Right lobe of liver (tissue), 6 donors: ENCODE measurements around the gene NAT16. TPM values are rescaled to one million over a fixed set of nuclear protein-coding genes. Genes with fewer than 3 reads are reported as not detected.
"Not testable (repeated sequence)": the region's sequence is repeated elsewhere in the genome, so short reads cannot be mapped to it uniquely, and the experiment has no call there.

ENCODE experiments used
- ATAC-seq, 4 donors: fragments of 200-7000 bp; cut with Tn5 transposase; one replicate each; pipeline ENCODE4 v1.9.1; 2020; ENCODE audit warnings: mild to moderate bottlenecking in 4 of 4, moderate library complexity in 4 of 4
- DNase-seq, 3 donors: peaks; one replicate each; pipeline ENCODE4 v3.0.0-alpha.2; 2020
- H3K27ac ChIP-seq, 3 donors: fragments of 200-600 bp; one replicate each; pipeline ENCODE4 v1.8.0; 2022
- H3K27me3 ChIP-seq, 2 donors: fragments of 200-600 bp; one replicate each; pipeline ENCODE4 v1.8.0; 2022
- H3K36me3 ChIP-seq, 4 donors: fragments of 200-600 bp; sonication (generic) in 1 of 4; one replicate each; pipeline versions ENCODE4 v1.5.1 to v1.8.0; 2017 to 2022; ENCODE audit warnings: control low read depth in 1 of 4
- H3K4me1 ChIP-seq, 4 donors: fragments of 200-600 bp; sonication (generic) in 1 of 4; one replicate each; pipeline versions ENCODE4 v1.5.1 to v1.8.0; 2017 to 2022; ENCODE audit warnings: control low read depth in 1 of 4
- H3K4me3 ChIP-seq, 3 donors: fragments of 200-600 bp; one replicate each; pipeline ENCODE4 v1.8.0; 2022
- H3K9me3 ChIP-seq, 4 donors: fragments of 200-600 bp; sonication (generic) in 1 of 4; one replicate each; pipeline versions ENCODE4 v1.5.1 to v1.8.0; 2017 to 2022; ENCODE audit warnings: control low read depth in 1 of 4
- POLR2A ChIP-seq: fragments of 450-650 bp; IDR thresholded peaks from one replicate; pipeline ENCODE4 v1.6.1; 2017; ENCODE audit warnings: antibody characterized with exemption, mild to moderate bottlenecking
- WGBS: methylation state at CpG from one replicate; pipeline ENCODE4 v1.1.6; 2018; ENCODE audit warnings: low coverage, low lambda C conversion rate; ENCODE audit not compliant: insufficient coverage; ENCODE audit errors: missing lambda C conversion rate; 5-methylcytosine and 5-hydroxymethylcytosine counted together
- intact Hi-C, 2 donors: fragments of 100-400 bp; cut with DNase I; formaldehyde crosslinking; loops; one replicate each; pipeline versions ENCODE4 v1.11.2 to v1.14.1; 2022
- total RNA-seq, 6 experiments: library from RNA; depleted of rRNA in 2 of 6; stranded (reverse); fragments of >200 nt in 2 of 6; fragmentation: NEBNext Ultra II Directional in 3 of 6; extraction: Animal tissue kit (Norgen Biotek cat#: 25700) in 3 of 6; gene quantifications; one replicate each; pipeline versions ENCODE4 v1.1.0 to v1.2.4, GENCODE V29; 2016 to 2023
- TF ChIP-seq, protein P1 (sequence below), 4 donors: fragments of 200-600 bp in 3 of 4; fragments of 450-650 bp in 1 of 4; IDR thresholded peaks; one replicate each; pipeline versions ENCODE4 v1.5.1 to v1.8.0; 2016 to 2022; ENCODE audit warnings: antibody characterized with exemption in 4 of 4, mild to moderate bottlenecking in 2 of 4
- donor health status: DM: no; HTN: yes; CAD: no.
- donor health status: DM: no; HTN: no; CAD: no.
- donor health status: DM: no; HTN: no; CAD: no.
- donor health status: DM: no; HTN: yes; CAD: no.
- donor health status: DM: no; HTN: yes; CAD: no.

NAT16 gene
- total RNA-seq, 6 experiments from 2014 or later, result not detected

DNA sequence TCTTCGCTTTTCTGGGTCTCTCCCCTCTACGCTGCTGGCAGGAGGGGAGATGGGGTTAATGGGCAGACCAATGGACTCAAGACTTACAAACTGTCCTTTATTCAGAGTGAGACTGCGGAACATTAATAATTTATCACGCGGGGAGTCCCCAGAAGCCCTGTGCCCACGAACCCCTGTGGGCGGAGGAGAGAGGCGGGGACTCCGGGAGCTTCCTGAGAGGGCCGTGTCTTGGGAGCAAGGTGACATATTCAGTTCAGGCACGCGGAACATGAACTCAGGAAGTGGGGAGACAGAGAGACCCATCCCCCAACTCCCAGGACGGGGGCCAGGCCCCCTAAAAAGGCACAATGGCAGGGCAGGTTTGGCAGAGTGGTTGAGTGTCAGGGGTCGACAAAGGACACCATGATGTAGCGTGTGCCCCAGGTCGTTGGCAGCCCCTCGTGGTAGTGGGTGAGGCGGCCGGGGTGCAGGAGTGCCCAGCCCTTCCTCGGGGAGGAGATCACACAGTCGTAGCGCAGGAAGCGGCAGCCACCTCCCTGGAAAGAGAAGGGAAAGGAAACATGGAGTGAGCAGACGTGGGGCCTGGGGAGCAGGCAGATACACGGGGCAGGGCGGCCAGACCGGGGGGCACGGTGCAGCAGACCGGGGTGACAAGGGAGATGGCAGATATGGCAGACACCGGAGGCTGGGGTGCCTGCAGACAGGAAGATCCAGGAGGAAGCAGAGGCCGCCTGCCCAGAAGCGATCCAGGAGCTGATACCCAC is 26.0 kb upstream of the NAT16 start:
- intact Hi-C loops, result no loop called here
- Histone ChIP-seq H3K4me1 (peaks cover 0 to 11% (median 0%) of the 10 kb centered on the region in 4 donors), H3K27ac (no peak overlapping the region), H3K36me3 (peaks cover 0 to 38% (median 11%) of the 10 kb centered on the region in 4 donors), H3K27me3 (no peaks in the 10 kb centered on the region), H3K4me3 (no peak overlapping the region), H3K9me3 (no peaks in the 10 kb centered on the region)
- WGBS, result 80% methylated on average over 21 of the region's 32 CpGs
- no peak for ATAC-seq
- no peak for DNase-seq
- TF ChIP-seq, protein P1, sequence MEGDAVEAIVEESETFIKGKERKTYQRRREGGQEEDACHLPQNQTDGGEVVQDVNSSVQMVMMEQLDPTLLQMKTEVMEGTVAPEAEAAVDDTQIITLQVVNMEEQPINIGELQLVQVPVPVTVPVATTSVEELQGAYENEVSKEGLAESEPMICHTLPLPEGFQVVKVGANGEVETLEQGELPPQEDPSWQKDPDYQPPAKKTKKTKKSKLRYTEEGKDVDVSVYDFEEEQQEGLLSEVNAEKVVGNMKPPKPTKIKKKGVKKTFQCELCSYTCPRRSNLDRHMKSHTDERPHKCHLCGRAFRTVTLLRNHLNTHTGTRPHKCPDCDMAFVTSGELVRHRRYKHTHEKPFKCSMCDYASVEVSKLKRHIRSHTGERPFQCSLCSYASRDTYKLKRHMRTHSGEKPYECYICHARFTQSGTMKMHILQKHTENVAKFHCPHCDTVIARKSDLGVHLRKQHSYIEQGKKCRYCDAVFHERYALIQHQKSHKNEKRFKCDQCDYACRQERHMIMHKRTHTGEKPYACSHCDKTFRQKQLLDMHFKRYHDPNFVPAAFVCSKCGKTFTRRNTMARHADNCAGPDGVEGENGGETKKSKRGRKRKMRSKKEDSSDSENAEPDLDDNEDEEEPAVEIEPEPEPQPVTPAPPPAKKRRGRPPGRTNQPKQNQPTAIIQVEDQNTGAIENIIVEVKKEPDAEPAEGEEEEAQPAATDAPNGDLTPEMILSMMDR (IDR thresholded peaks at IDR 0.05), result no peak
- no peak for TF ChIP-seq POLR2A

DNA sequence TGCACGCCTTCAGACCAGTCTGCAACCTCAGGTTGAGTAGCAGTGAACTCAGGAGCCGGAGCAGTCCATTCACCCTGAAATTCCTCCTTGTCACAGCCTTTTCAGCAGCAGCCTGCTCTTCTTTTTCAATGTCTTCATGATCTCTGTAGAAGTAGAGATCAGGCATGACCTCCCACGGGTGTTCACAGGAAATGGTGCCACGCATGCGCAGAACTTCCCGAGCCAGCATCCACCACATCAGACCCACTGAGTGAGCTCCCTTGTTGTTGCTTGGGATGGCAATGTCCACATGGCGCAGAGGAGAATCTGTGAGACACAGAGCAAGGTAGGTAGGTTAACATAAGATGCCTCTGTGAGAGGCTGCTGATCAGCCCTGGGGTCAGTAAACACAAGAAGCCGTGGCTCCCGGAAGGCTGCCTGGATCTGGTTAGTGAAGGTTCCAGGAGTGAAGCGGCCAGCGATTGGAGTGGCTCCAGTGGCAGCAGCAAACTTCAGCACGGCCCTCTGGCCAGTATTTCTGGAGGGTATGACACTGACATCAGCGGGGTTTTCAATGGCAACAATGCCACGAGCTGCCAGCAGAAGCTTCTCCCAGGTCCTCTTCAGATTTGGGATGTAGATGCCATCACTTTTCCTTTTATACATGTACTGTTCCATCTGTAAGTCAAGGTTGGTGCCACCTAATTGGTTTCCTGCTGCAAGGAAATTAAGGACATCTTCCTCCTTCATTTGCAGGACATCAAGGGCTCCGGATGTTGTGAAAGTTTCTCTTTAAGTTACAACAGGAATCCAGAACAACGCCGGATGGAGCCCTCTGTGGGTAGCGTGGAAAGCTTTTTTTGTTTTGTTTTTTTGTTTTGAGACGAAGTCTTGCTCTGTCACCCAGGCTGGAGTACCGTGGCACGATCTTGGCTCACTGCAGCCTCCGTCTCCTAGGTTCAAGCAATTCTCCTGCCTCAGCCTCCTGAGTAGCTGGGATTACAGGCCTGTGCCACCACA is 23.9 kb upstream of the NAT16 start:
- ATAC-seq, H3K9me3 ChIP-seq, intact Hi-C loops, H3K4me3 ChIP-seq, H3K27me3 ChIP-seq, H3K27ac ChIP-seq, DNase-seq: not testable (repeated sequence)
- Histone ChIP-seq H3K4me1 (peaks cover 0 to 11% (median 0%) of the 10 kb centered on the region in 4 donors), H3K36me3 (peaks cover 0 to 24% (median 0%) of the 10 kb centered on the region in 4 donors)
- WGBS, result 53% methylated on average over 14 of the region's 22 CpGs

DNA sequence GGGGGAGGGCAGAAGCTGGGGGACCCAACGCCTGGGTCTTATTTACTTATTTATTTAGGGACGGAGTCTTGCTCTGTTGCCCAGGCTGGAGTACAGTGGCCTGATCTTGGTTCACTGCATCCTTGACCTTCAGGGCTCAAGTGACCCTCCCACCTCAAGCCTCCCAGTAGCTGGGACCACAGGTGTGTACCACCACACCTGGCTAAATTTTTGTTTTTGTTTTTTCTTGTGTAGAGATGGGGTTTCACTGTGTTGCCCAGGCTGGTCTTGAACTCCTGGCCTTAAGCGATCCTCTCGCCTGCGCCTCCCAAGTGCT is 22.5 kb upstream of the NAT16 start:
- Histone ChIP-seq H3K27ac (no peak overlapping the region), H3K36me3 (peaks cover 0 to 11% (median 0%) of the 10 kb centered on the region in 4 donors), H3K4me3 (no peak overlapping the region), H3K27me3 (no peaks in the 10 kb centered on the region), H3K9me3 (no peaks in the 10 kb centered on the region), H3K4me1 (peaks cover 0 to 11% (median 0%) of the 10 kb centered on the region in 4 donors)
- no peak for DNase-seq
- intact Hi-C loops, result no loop called here
- no peak for ATAC-seq
- no peak for TF ChIP-seq POLR2A
- TF ChIP-seq, protein P1 (IDR thresholded peaks at IDR 0.05), result no peak
- 100% methylated on average over 1 of the region's 5 CpGs for WGBS

DNA sequence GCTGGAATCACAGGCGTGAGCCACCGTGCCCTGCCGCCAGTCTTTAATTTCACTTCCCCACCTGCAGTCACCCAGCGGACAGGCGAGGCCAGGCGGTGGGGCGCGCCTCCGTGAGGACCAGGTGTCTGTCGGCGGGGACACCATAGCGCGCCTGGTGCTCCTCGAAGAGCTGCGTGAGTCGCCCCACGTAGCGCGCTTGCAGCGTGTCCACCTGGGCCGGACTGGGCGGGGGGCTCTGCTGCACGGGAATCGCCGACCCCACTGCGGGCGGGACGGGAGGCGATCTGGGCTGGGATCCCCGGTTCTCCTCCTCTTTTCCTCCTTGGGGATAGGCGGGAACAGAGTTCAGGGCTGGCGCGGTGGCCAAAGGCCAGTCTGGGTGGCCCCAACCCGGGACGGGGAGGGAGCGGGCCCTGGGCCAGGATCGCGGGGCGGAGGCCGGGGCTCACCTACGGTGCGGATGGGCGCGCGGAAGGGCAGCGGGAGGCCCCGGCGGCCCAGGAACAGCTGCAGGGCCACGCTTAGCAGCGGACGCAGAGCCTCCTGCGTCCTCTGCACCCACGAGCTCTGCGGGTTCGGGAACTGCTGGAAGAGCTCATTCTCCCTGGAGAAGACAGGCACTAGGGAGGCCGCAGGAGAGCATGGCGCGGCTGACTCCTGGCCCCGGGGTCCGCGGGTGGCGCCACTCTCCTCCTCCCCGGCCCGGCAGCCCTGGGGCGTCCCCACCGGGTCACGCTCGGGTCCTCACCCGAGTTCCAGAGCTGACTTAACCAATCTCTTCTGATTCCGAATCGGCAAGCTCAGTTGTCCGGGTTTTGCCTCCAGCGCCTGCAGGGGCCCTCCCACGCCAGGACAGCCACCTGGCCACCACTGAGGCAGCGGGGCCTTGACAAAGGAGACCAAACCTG is 21.9 kb upstream of the NAT16 start:
- Histone ChIP-seq H3K4me1 (peaks cover 0 to 11% (median 0%) of the 10 kb centered on the region in 4 donors), H3K4me3 (peak overlapping the region; percentile 45 to 56 (median 47)), H3K9me3 (no peaks in the 10 kb centered on the region), H3K27ac (peak overlapping the region in 2 of 3 donors; percentile 1 to 66), H3K27me3 (no peaks in the 10 kb centered on the region), H3K36me3 (peaks cover 0 to 8% (median 0%) of the 10 kb centered on the region in 4 donors)
- 6% methylated on average over 3 of the region's 75 CpGs for WGBS
- TF ChIP-seq, protein P1 (IDR thresholded peaks at IDR 0.05), result no peak
- no peak for TF ChIP-seq POLR2A
- ATAC-seq (peak; percentile 72 to 82 (median 80)), DNase-seq (peak; percentile 75 to 84 (median 77))
- intact Hi-C loops, result no loop called here
